ENCODE measurements around the gene TENT5A.
"Not testable (repeated sequence)": the region's sequence is repeated elsewhere in the genome, so short reads cannot be mapped to it uniquely, and the experiment has no call there.

TENT5A gene

GRCh38 chr6:81750681-81751387, 1.6 kb downstream of the TENT5A start:
- DNase-seq (ENCODE audit: low read depth), result peak; percentile 69

- DNase-seq (ENCODE audit: low read depth), result no peak
Measured at GRCh38 chr6:81750200-81750599, 2.3 kb downstream of the TENT5A start.

DNA sequence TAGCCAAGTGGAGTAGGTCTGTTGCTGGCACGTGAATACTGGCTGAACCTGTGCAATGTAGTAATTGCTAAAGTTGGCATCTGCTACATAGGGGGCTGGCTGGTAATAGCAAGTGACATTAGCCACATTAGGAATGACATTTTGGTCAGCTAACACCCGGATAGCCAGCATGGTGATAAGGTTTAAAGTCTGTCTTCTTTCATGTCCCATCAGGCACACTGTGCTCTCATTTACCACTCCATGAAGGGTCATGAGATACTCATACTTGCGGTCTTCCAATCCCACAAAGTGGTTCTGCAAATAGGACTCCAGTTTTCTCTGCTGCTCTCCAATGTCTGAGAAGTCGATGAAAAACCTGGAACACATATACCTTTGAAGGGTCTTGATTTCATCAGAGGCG, 2.8 kb downstream of the TENT5A start:
- DNase-seq (ENCODE audit: low read depth), result no peak

DNA sequence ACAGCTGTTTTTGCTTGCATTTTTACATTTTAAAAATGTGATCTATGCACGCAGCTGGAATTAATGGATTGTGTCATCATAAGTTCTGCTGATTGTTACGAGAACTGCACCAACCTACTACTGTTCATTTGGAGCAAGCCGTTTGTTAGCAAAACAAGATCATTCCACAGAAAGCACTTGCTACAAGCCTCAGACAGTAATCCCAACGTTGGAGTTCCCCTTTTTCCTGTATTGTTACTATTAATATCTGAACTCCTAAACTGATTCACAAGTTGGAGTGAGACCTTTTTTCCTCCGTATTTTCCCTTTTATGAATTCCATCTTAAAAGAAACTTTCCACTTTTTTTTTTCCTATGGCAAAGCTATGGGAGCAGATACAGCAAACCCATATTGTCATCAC, 3.5 kb downstream of the TENT5A start:
- no peak for DNase-seq (ENCODE audit: low read depth)

DNA sequence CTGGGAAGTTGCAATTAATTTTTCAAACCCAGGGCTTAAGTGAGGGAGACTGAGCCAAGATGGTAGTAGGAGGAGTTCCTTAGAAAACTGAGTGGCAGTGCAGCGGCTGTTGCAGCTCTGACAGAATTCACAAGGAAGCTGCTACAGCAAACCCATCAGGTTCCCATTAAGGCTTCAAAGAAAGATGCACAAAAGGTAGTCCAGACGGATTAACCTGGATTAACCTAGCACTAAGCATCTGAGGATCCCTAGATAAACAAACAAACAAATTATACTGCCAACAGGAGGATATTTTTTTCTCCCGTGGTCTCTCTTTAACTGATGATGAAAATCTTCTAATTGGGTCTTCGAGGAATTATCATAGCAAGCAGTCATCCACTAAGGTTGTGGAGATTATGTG, 5.2 kb downstream of the TENT5A start:
- DNase-seq (ENCODE audit: low read depth), result no peak

DNA sequence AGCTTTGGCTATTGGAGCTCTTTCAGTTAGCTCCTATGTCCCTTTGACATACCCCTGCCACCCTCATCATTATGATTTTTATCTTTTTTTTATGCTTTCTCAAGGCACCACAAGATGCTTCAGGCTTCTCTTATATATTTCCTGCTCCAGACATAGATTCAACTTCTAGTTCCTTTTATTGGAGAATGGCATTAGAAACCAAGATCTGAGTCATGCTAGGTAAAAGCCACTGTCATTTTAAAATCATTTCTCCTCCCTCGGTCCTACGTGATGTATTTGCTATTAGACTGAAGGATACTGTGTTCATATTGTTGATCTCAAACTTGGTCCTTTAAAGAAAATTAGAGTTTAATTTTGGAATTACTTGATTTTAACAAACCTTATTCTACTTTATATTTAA, 8.3 kb downstream of the TENT5A start:
- peak; percentile 4 for DNase-seq (ENCODE audit: low read depth)

DNA sequence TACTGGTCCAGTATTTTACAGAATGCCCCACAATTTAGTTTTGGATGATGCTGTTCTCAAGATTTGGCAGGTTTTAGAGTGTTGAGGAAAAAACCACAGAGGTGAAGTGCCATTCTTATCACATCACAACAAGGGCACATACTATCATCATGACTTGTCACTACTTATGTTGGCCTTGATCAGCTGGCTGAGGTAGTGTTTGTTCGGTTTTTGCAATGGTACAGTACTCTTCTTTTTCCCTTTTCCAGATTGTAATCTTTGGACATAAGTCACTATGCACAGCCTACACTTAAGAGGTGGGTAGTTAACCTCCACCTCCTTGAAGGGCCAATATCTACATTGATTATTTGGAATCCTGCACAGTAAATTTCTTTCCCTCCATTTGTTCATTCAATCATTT, 8.8 kb downstream of the TENT5A start:
- peak; percentile 12 for DNase-seq (ENCODE audit: low read depth)

- DNase-seq (ENCODE audit: low read depth), result no peak
Measured at GRCh38 chr6:81741689-81742088, 10.8 kb downstream of the TENT5A start.

DNA sequence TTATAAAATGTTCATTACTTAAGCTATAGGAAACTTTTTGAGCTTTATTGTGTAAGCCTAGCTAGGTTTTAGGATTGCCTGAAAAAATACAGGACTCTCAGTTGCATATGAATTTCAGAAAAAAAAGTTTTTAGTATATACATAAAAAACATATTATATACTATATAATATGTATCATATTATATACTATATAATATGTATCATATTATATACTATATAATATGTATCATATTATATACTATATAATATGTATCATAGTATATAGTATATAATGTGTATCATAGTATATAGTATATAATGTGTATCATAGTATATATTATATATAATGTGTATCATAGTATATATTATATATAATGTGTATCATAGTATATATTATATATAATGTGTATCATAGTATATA, 11.9 kb downstream of the TENT5A start:
- DNase-seq (ENCODE audit: low read depth), result not testable (repeated sequence)

DNA sequence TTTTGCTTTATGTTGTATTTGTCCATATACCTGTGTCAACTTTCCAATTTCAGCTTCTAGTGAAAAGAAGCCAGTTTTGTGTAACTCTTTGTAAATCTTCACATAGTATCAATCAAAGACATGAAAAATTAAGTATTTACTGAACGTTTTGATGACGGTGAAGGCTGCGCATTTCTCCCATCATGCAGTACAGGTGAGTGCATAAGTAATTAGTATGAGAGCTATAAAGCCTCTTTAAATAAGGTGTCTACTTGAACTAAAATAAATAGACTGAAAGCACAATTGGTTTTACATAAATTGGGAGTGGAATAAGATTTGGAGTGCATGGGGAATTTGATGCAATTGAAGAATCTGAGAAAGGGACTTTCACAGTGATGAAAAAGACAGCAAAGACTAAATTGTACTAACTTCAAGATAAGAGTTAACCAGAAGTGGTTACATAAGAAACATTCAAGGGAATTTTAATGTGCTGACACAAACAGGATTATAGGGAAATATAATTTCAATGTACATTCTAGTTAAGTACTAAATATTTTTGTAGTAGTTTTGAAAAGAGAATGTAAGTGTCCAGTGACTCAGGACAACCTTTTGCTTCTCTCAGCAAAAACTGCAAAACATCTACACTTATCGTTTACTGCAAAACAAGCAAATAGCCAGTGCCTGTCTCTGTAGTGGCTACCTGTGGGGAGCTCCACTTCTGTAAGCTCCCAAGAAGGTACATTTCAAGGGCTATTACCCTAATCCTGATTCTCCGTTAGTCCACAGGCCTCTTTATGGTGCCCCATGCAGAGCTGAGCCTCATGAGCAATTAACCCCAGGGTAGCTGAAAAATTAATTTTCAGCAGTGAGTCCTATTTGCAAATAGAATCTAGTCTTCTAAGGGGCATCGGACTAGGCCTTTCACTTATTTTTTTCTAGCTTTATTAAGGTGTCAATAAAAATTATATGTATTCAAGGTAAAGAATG, 13.0 kb downstream of the TENT5A start:
- DNase-seq (ENCODE audit: low read depth), result no peak

DNA sequence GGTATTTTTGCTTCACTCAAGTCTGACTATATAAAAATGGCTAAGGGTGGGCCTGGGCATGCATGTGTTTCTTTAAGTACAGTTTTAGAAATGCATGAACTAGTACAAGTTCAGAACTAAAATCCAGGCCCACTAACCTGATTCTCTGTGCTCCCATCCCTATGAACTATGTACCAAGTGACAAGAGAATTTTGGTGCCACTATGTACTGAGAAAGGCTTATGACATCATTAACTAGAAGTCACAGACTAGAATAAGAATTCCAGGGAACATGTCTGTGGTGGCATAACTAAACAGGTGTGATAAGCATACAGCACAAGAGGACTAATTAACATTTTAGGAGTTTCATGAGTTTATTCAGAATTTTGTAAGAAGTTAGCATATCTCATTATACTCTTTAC, 16.1 kb downstream of the TENT5A start:
- DNase-seq (ENCODE audit: low read depth), result no peak

DNA sequence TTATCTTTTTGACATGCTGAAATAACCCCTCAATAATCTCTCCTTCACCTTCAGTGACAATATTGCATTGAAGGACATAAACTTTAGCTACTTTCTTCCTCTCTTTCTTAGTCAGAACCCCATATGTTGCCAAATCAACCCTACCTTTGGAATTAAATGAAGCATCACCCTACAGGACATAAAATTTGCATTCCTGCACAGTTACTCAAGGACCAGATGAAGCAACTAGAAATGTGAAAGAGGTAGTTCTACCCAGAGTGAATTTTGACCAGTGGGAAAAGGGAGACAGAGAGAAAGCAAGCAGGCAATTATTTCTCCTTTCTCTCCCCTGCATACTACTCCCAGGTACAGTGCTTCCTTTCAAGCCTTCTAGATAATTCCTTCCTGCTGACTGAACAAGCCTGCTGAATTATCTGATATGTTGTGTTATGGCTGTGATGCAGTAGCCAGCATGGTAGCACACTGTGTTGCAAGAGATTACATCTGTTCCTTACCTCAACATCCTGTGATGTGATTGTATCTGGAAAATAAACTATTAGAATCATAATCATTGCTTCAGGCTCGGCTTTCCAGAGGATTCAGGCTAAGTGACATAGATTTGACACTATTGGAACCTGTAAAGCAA, 16.6 kb downstream of the TENT5A start:
- DNase-seq (ENCODE audit: low read depth), result peak; percentile 36

DNA sequence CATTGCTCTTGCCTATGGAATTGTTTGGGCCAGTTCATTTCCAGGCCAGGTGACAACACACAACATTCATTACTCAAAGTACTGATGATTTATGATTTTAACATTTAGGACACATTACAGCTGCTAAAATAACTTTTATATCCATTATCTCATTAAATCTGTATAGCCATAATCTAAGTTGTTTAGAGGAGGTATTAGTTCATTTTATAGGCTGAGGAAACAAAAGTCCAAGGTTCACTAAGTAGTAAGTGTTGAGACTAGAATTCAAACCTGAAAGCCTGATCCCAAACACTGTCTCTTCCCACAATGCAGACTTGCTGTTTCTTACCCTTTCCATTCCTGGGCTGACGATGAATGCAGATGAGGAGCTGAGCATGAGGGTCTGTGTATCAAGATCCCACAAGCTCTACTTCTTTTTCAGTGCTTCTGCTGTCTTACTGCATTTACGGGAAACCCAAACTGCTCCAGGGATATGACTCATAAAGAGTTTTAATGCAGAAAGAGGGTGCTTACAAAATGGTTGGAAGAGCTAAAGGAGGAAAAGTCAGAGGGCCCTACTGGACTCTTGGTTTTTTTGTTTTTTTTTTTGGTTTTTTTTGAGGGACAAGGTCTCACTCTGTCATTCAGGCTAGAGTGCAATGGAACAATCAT, 17.9 kb downstream of the TENT5A start:
- peak; percentile 33 for DNase-seq (ENCODE audit: low read depth)

DNA sequence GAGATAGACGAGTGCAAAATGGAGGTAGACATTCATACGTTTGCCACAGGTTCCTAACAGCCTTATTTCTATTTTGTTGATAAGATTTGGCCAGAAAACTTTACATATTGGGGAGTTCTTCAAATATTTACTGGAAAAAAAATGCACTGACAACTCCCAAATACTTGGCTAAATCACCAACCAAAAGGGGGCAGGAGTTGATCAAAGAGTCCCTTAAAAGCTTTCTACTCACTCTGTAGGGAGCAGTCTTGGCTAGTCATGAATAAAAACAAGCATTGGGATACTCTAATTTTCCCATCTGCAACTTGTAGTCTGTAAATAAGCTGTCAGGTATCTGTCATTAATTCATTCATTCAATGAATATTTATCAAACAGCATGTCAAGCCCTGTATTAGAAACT, 18.4 kb downstream of the TENT5A start:
- DNase-seq (ENCODE audit: low read depth), result peak; percentile 19

- DNase-seq (ENCODE audit: low read depth), result no peak
Measured at GRCh38 chr6:81731814-81732213, 20.7 kb downstream of the TENT5A start.

GRCh38 chr6:81727876-81728517, 24.5 kb downstream of the TENT5A start:
- no peak for DNase-seq (ENCODE audit: low read depth)

GRCh38 chr6:81725127-81725526, 27.4 kb downstream of the TENT5A start:
- DNase-seq (ENCODE audit: low read depth), result no peak

DNA sequence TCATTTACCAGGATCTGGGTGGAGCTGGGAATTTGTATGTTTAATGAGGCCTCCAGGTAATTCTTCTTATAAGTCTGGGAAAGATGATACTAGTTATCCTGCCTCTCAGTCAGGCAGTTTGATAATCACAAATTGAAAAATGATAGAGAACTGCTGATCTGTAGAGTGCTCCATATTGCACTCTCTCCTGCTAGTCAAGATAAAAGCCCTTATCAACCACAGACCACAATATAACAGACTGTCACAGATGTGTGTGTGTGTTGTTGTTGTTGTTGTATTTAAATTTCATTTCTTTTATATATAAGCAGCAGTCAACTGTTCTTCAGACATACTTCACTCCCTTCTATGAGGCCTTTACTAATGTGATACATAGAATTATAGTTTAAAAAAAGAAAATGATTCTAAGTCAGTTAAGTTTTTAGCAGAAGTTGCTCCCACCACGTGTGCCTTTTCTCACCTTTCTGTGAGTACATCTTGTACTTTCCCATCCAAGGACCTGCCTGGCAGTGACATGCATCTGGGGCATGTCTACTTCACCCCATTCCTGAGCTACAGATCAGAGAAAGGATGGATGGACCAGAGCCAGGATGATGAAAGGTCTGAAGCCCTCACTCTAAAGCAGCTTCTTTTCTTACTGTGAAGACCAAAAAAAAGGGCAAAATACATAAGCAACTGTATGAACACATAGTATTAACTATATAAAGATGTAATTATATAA, 29.8 kb downstream of the TENT5A start:
- no peak for DNase-seq (ENCODE audit: low read depth)

GRCh38 chr6:81720427-81720826, 32.1 kb downstream of the TENT5A start:
- DNase-seq (ENCODE audit: low read depth), result no peak

DNA sequence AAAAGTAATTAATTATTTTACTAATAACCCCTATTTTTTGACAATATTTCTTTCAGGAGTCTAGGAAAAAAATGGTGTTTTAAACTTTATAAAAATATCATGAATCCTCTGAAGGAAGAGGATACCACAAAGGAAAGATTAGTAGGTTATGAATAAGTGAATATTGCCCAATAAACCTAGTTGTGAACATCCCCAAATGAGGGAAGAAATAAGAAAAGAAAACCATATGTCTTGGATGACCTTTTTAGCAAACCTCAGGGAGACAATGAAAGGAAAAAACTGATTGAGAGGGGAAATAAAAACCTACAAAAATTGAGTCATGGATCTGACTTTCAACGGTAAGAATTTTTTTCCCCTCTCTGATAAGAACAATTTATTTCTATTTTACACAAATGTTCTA, 34.4 kb downstream of the TENT5A start:
- no peak for DNase-seq (ENCODE audit: low read depth)

- DNase-seq (ENCODE audit: low read depth), result no peak
Measured at GRCh38 chr6:81714684-81715083, 37.8 kb downstream of the TENT5A start.
